ENCODE measurements around the gene KLF11. TPM values are rescaled to one million over a fixed set of nuclear protein-coding genes. Genes with fewer than 3 reads are reported as not detected.
A peak's percentile ranks its signal among the peaks of the same experiment; 100 is the strongest.

Gene KLF11
- total RNA-seq, 1 donor = 17.2 TPM

DNA sequence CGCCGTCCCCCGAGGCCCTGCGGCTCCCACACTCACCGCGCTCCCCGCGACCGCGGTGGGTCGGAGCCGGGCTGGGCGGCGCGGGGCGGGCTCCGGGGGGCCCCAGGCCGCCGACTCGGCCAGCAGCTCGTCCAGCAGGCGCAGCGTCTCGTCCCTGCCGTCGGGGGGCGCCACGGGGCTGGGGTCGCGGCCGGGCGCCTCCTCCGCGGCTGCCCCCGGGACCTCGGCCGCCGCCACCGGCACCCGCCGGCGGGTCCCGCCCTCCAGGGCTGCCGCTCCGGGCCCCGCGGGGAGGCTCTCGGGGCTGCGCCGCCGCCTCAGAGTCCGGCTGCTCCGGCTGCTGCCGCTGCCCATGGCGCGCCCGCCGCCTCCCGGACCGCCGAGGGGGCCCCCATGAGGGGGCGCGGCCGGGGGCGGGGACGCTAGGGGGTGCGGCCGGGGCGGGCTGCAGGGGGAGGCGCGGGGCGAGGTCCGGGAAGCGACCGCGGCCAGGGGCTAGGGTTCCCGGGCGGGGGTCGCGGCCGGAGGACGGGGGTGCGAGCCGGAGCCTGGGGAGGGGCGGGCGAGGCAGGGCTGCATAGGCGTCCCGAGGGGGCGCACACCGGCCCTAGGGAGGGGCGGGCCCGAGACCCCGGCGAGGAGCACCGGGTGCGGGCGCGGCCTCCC is 36.7 kb downstream of the KLF11 start, which contains the start of gene CYS1:
TSS of gene CYS1 (minus strand) at position 542 of the 666 bp plus-strand sequence. CDS start at position 354, 188 bp downstream.
- TF ChIP-seq, protein P1, sequence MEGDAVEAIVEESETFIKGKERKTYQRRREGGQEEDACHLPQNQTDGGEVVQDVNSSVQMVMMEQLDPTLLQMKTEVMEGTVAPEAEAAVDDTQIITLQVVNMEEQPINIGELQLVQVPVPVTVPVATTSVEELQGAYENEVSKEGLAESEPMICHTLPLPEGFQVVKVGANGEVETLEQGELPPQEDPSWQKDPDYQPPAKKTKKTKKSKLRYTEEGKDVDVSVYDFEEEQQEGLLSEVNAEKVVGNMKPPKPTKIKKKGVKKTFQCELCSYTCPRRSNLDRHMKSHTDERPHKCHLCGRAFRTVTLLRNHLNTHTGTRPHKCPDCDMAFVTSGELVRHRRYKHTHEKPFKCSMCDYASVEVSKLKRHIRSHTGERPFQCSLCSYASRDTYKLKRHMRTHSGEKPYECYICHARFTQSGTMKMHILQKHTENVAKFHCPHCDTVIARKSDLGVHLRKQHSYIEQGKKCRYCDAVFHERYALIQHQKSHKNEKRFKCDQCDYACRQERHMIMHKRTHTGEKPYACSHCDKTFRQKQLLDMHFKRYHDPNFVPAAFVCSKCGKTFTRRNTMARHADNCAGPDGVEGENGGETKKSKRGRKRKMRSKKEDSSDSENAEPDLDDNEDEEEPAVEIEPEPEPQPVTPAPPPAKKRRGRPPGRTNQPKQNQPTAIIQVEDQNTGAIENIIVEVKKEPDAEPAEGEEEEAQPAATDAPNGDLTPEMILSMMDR (IDR thresholded peaks at IDR 0.05; ENCODE audit: insufficient read depth, low read length) = peak; percentile 15
- no peak for DNase-seq (ENCODE audit: low read depth)
- peak within 1 kb of the TSS; percentile 54 for H3K4me3 ChIP-seq (ENCODE audit: low read depth, low read length)

GRCh38 chr2:10080536-10081304 is 37.4 kb downstream of the KLF11 start:
- TF ChIP-seq, protein P1 (IDR thresholded peaks at IDR 0.05; ENCODE audit: insufficient read depth, low read length) = no peak
- H3K4me3 ChIP-seq (ENCODE audit: low read depth, low read length) = peak overlapping the region; percentile 13
- no peak for DNase-seq (ENCODE audit: low read depth)

GRCh38 chr2:10083046-10083445 is 39.7 kb downstream of the KLF11 start:
- peak; percentile 22 for DNase-seq (ENCODE audit: low read depth)
- TF ChIP-seq, protein P1 (IDR thresholded peaks at IDR 0.05; ENCODE audit: insufficient read depth, low read length) = no peak

GRCh38 chr2:10083692-10084211 is 40.4 kb downstream of the KLF11 start:
- no peak for DNase-seq (ENCODE audit: low read depth)
- no peak overlapping the region for H3K4me3 ChIP-seq (ENCODE audit: low read depth, low read length)
- TF ChIP-seq, protein P1 (IDR thresholded peaks at IDR 0.05; ENCODE audit: insufficient read depth, low read length) = no peak

More at GRCh38 chr2:10083046-10083445, 39.7 kb downstream of the KLF11 start:
- no peak overlapping the region for H3K4me3 ChIP-seq (ENCODE audit: low read depth, low read length)

GRCh38 chr2:10084223-10084865 is 41.0 kb downstream of the KLF11 start:
- no peak for DNase-seq (ENCODE audit: low read depth)
- TF ChIP-seq, protein P1 (IDR thresholded peaks at IDR 0.05; ENCODE audit: insufficient read depth, low read length) = no peak
- no peak overlapping the region for H3K4me3 ChIP-seq (ENCODE audit: low read depth, low read length)

GRCh38 chr2:10085043-10085667 is 41.8 kb downstream of the KLF11 start:
- no peak overlapping the region for H3K4me3 ChIP-seq (ENCODE audit: low read depth, low read length)
- TF ChIP-seq, protein P1 (IDR thresholded peaks at IDR 0.05; ENCODE audit: insufficient read depth, low read length) = no peak
- DNase-seq (ENCODE audit: low read depth) = no peak

All from fibroblast of the aortic adventitia (primary cell).